Breast epithelium (tissue), 3 donors: ENCODE measurements around the gene AUNIP.

Experiments used
- POLR2A ChIP-seq: fragments of 450-650 bp; IDR thresholded peaks from one replicate; pipeline ENCODE4 v1.6.1; 2016; ENCODE audit warnings: antibody characterized with exemption, mild to moderate bottlenecking, moderate library complexity
- POLR2AphosphoS5 ChIP-seq, 3 donors: sonication (generic); formaldehyde crosslinking; IDR thresholded peaks; one replicate each; pipeline ENCODE4 v1.6.1; 2017; ENCODE audit warnings: antibody characterized with exemption in 3 of 3
- TF ChIP-seq, protein P1 (sequence below), 3 donors: fragments of 450-650 bp; IDR thresholded peaks; one replicate each; pipeline ENCODE4 v1.5.1; 2016 to 2017; ENCODE audit warnings: antibody characterized with exemption in 3 of 3, mild to moderate bottlenecking in 3 of 3, moderate library complexity in 3 of 3

- no peak for TF ChIP-seq POLR2AphosphoS5 (IDR thresholded peaks at IDR 0.05)
- TF ChIP-seq, protein P1, sequence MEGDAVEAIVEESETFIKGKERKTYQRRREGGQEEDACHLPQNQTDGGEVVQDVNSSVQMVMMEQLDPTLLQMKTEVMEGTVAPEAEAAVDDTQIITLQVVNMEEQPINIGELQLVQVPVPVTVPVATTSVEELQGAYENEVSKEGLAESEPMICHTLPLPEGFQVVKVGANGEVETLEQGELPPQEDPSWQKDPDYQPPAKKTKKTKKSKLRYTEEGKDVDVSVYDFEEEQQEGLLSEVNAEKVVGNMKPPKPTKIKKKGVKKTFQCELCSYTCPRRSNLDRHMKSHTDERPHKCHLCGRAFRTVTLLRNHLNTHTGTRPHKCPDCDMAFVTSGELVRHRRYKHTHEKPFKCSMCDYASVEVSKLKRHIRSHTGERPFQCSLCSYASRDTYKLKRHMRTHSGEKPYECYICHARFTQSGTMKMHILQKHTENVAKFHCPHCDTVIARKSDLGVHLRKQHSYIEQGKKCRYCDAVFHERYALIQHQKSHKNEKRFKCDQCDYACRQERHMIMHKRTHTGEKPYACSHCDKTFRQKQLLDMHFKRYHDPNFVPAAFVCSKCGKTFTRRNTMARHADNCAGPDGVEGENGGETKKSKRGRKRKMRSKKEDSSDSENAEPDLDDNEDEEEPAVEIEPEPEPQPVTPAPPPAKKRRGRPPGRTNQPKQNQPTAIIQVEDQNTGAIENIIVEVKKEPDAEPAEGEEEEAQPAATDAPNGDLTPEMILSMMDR (IDR thresholded peaks at IDR 0.05): no peak
- TF ChIP-seq POLR2A: no peak
Measured at GRCh38 chr1:25804244-25804963, 54.9 kb downstream of the AUNIP start.
